WTC11 (cell line): ENCODE measurements around the gene CACNA1B.

ENCODE experiments used
- CREB1 ChIP-seq: sonication (generic); formaldehyde crosslinking; IDR thresholded peaks from 2 replicates; pipeline ENCODE4 v1.8.0; 2023; ENCODE audit warnings: mild to moderate bottlenecking, missing genetic modification reagents
- CTCF ChIP-seq: fragments of 200-600 bp; IDR thresholded peaks from 2 replicates; pipeline ENCODE4 v1.8.0; 2022; ENCODE audit warnings: antibody characterized with exemption
- NFATC4 ChIP-seq: fragments of 250-450 bp; sonication (Bioruptor Pico); IDR thresholded peaks from 2 replicates; pipeline ENCODE4 v1.9.0; 2021; ENCODE audit warnings: mild to moderate bottlenecking
- PRDM15 ChIP-seq: sonication (generic); formaldehyde crosslinking; IDR thresholded peaks from 2 replicates; pipeline ENCODE4 v1.8.0; 2022; ENCODE audit warnings: missing genetic modification reagents
- ZNF263 ChIP-seq: sonication (generic); formaldehyde crosslinking; IDR thresholded peaks from 2 replicates; pipeline ENCODE4 v1.8.1; 2022; ENCODE audit warnings: low read depth, mild to moderate bottlenecking, moderate library complexity, missing genetic modification reagents

GRCh38 chr9:138104251-138105122, 226.9 kb downstream of the CACNA1B start:
- no peak for TF ChIP-seq NFATC4 (CRISPR knock-in tag)
- TF ChIP-seq CREB1 (CRISPR knock-in tag) = no peak
- no peak for TF ChIP-seq CTCF
- TF ChIP-seq PRDM15 = no peak
- no peak for TF ChIP-seq ZNF263 (CRISPR knock-in tag)
